ENCODE measurements around the gene SLC30A2.

The SLC30A2 gene

GRCh38 chr1:26067432-26067911 is 21.6 kb upstream of the SLC30A2 start, which contains the start of gene TRIM63:
TSS of gene TRIM63 (minus strand) at chr1:26067630. CDS start at chr1:26067494, 136 bp downstream.
- no peak for DNase-seq

- no peak for DNase-seq
Observed at GRCh38 chr1:26066857-26067256, 20.9 kb upstream of the SLC30A2 start.

- DNase-seq: no peak
Observed at GRCh38 chr1:26066160-26066559, 20.2 kb upstream of the SLC30A2 start.

GRCh38 chr1:26064553-26064952 is 18.6 kb upstream of the SLC30A2 start:
- DNase-seq: no peak

DNA sequence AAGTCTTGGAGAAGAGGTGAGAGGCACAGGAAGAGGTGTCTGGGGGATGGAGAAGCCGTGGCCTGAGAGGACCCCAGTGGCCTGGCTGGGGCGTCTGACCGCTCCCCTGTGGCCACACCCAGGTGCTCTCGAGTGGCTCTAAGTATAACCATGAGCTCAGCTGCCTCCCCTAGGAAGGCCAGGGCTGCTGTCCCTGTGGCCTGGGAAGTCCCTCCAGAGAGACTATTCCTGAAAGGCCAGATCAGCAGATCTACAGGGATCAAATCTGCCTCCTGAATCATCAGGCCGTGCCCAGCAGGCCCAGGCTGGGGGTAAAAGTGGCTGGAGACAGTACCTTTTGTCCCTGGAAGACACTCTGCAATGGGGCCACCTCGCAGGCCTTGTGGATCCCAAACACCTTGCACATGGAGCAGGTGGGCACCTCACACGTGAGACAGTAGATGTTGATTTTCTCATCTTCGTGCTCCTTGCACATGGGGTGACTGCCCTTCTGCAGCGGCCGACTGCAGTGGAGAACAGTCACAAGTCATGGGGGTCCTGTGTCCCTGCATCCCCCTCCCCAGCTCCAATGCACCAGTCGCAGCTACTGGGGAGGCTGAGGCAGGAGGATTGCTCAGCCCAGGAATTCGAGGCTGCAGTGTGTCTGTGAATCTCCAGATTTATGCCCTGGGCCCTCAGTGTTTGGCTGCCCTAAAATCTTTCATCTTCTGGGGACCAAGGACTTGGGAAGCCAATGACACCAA is 15.1 kb upstream of the SLC30A2 start:
- DNase-seq: no peak

DNA sequence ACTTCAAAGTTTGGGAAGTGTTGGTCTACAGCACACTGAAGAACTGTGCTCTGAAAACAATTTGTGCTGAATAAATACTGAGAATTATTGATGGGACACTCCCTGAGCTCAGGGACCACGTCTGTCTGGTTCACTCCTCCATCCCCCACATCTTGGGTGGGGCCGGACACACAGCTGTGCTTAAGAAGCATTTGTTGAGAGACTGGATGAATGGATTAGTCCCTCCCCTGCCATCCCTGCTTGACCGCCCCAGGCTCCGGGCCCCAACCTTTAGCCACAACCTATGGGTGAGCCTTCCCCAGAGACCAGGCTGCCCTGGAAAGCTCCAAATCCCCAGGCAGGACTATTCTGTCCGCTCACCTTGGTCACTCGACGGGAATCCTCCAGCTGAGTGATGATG is 14.0 kb upstream of the SLC30A2 start:
- no peak for DNase-seq

DNA sequence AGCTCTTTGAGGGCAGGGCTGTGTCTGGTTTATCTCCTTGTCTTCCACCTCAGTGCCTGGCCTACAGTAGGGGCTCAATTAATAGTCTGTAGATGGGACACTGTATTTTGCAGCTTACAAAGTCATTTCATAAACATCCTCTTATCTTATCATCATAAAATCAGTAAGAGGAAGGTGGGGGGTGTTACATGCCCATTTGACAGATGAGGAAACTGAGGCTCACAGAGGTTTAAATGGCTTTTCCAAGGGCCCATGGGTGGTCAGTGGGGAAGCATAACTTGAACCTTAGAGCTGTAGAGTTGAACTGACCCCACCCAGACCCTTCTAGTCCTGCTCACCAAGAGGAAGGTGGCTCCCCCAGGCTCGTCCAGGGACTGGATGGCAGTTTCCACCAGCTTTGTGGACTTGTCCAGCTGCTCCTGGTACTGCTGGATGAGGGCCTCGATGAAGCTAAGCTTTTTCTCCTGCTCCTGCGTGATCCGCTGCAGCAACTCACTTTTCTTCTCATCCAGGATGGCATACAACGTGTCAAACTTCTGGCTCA is 12.2 kb upstream of the SLC30A2 start:
- DNase-seq: no peak

DNA sequence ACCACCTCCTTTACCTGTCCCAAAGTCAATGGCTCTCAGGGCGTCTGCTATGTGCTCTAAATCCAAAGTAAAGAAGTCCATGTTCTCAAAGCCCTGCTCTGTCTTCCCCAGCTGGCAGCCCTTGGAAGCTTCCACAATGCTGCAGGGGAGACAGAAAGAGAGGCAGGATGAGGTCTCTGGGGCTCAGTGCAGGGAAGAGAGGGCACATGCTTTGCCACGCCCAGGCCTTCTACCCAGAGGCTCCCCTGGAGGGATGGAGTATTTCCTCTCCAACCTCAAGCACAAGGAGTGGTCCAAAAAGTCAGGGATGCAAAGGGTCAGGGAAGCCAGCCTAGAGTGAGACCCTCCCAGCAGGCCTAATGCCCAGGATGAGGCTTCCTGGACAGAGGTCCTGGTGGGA is 11.3 kb upstream of the SLC30A2 start:
- DNase-seq: no peak

DNA sequence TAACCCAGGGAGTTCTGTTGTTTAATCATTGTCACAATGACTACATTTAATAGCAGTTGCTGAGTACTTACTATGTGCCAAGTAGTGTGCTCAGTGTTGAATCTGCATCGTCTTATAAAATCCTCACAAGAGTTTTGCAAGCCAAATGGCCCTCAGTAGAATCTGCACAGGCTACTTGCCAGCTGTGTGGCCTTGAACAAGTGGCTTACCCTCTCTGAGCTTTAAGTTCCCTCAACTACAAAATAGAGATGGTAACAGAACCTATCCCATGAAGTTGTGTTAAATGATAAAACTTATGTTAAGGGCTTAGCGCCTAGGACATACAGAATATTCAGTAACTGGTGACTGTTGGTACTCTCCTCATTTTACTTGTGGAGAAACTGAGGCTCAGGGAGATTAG is 9.1 kb upstream of the SLC30A2 start:
- no peak for DNase-seq

DNA sequence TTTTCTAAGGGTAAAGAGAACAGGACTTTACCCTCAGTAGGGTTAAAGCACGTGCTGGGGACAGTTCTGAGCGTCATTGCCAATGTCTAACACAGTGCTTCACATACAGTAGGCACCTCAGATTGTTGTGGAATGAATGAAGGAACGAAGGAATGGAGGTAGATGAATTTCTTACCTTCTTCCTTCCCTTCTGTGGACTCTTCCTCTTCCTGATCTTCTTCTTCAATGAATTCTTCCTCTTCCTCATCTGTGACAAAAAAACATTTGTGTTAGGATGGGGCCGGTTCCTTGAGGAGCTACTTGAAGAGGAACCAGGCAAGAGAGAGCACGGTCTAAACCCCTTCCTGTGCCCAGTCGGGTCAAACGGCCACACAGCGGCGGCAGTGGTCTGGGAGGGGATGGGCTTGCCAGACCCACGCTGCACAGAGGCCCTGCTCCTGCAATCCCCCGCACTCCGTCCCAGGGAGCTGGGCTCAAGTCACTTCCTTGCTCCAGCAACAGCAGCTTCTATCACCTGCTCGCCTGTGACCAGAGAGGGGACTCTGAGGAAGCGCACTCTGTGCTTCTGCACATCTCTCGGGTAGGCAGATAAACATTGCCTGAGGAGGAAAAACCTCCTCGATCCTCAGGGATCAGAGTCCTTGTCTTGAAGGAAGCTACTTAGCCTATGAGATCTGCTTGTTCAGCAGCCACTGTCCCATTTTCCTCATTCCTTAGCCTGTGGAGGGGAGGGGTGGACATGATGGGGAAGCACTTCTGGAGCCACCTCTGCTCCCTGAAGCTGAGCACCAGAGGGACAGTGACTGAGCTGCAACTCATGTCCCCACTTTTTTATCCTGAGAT is 8.0 kb upstream of the SLC30A2 start:
- DNase-seq: no peak

- DNase-seq: no peak
Observed at GRCh38 chr1:26050248-26050640, 4.3 kb upstream of the SLC30A2 start.

GRCh38 chr1:26049531-26050247 is 3.8 kb upstream of the SLC30A2 start:
- DNase-seq: no peak

GRCh38 chr1:26047278-26047874 is 1.5 kb upstream of the SLC30A2 start:
- no peak for DNase-seq

- no peak for DNase-seq
Observed at GRCh38 chr1:26046246-26047095, 553 bp upstream of the SLC30A2 start.

- peak; percentile 10 for DNase-seq
Observed at GRCh38 chr1:26044971-26045721, 772 bp downstream of the SLC30A2 start.

DNA sequence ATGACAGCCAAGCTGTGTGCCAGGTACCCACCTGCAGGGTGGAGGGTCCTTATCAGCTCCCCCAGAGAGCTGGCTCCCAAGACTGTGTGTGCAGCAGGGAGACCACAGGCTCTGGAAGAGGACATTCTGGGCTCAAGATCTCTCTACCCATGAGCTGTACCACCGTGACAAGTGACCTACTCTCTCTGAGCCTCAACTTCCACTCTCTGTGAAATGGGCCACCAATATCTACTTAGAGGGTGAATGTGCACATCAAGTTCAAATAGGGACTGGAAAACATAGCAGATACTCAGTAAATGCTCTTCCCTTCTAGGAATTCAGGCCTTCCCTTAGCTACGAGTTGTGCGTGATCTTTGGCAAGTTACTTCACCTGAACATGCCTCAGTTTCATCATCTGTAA is 1.5 kb downstream of the SLC30A2 start:
- DNase-seq: no peak

- no peak for DNase-seq
Observed at GRCh38 chr1:26043765-26044164, 2.2 kb downstream of the SLC30A2 start.

GRCh38 chr1:26041978-26042377 is 3.9 kb downstream of the SLC30A2 start:
- DNase-seq: no peak

- DNase-seq: no peak
Observed at GRCh38 chr1:26041401-26041800, 4.5 kb downstream of the SLC30A2 start.

- DNase-seq: no peak
Observed at GRCh38 chr1:26038904-26039303, 7.0 kb downstream of the SLC30A2 start.

DNA sequence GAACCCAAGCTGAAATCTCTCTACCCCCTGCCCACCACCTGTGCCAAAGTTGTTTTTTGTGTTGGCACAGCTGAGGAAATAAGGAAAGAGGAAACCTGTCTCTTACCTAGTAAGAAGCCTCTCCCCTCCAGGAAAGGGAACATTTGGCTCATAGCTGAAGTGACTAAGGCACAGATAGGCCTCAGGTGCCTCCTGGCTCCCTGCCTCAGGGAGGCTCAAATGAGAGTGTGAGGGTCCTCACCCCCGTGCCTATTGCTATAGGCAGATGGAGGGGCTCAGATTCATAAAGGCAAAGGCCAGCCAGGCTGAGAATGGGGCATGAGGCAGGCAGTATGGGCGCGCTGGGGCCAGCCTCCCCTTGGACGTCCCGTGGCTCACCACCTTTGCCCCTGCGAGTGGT is 7.4 kb downstream of the SLC30A2 start:
- no peak for DNase-seq

All from NCI-H1694 treated with DMSO at 0.1 percent for 48 hours (cell line).